Testis (tissue), 3 donors: ENCODE results near the gene TIMM10. TPM values are rescaled to one million over a fixed set of nuclear protein-coding genes. Genes with fewer than 3 reads are reported as not detected.
A peak's percentile ranks its signal among the peaks of the same experiment; 100 is the strongest.

Experiments used
- DNase-seq: peaks from one replicate; pipeline ENCODE4 v3.0.0-alpha.2; 2019
- H3K27ac ChIP-seq, 2 donors: fragments of 200-600 bp; sonication (generic); one replicate each; pipeline ENCODE4 v1.5.1; 2019
- H3K27me3 ChIP-seq: fragments of 200-600 bp; sonication (generic); one replicate; pipeline ENCODE4 v1.5.1; 2019
- H3K36me3 ChIP-seq: fragments of 200-600 bp; sonication (generic); one replicate; pipeline ENCODE4 v1.5.1; 2017; ENCODE audit warnings: low read depth; ENCODE audit errors: missing control alignments
- H3K4me1 ChIP-seq: fragments of 200-600 bp; sonication (generic); one replicate; pipeline ENCODE4 v1.5.1; 2019
- H3K4me3 ChIP-seq, 2 donors: fragments of 200-600 bp; sonication (generic); one replicate each; pipeline ENCODE4 v1.5.1; 2017 to 2019
- H3K9me3 ChIP-seq: fragments of 200-600 bp; sonication (generic); one replicate; pipeline ENCODE4 v1.5.1; 2017
- POLR2A ChIP-seq: fragments of 450-650 bp; IDR thresholded peaks from one replicate; pipeline ENCODE4 v1.6.1; 2017; ENCODE audit warnings: antibody characterized with exemption, mild to moderate bottlenecking, moderate library complexity
- WGBS, 2 donors: methylation state at CpG; one replicate each; pipeline ENCODE4 v1.1.5; 2018; 5-methylcytosine and 5-hydroxymethylcytosine counted together
- intact Hi-C: fragments of 100-400 bp; cut with DNase I; formaldehyde crosslinking; loops from one replicate; pipeline ENCODE4 v1.15.1; 2023; ENCODE audit warnings: low total_unique reads
- polyA plus RNA-seq: library from polyadenylated mRNA; stranded (reverse); fragments of 350-450 nt; fragmentation: Illumina TruSeq; extraction: RNeasy Lipid Tissue Mini Kit (QIAGEN cat#74804); gene quantifications from one replicate; pipeline ENCODE4 v1.2.3, GENCODE V29; 2014; ENCODE audit warnings: low read depth, low replicate concordance; ENCODE audit not compliant: insufficient read depth
- small RNA-seq, 2 donors: library from RNA; depleted of rRNA; stranded (forward); fragments of <200 nt; gene quantifications; one replicate each; pipeline ENCODE3, GENCODE V24; 2016
- total RNA-seq, 2 donors: library from RNA; depleted of rRNA; stranded (reverse); fragments of >200 nt; gene quantifications; one replicate each; pipeline ENCODE4 v1.2.3, GENCODE V29; 2016
- TF ChIP-seq, protein P1 (sequence below), 3 experiments: fragments of 450-650 bp in 2 of 3; fragments of 200-600 bp in 1 of 3; sonication (generic) in 1 of 3; IDR thresholded peaks; one replicate each; pipeline ENCODE4 v1.5.1; 2016 to 2019; ENCODE audit warnings: antibody characterized with exemption in 3 of 3, mild to moderate bottlenecking in 2 of 3, moderate library complexity in 1 of 3

The TIMM10 gene
- total and polyA plus RNA-seq, 3 donors from 2014 or later, result 27.7 to 56.9 (median 49.1) TPM

DNA sequence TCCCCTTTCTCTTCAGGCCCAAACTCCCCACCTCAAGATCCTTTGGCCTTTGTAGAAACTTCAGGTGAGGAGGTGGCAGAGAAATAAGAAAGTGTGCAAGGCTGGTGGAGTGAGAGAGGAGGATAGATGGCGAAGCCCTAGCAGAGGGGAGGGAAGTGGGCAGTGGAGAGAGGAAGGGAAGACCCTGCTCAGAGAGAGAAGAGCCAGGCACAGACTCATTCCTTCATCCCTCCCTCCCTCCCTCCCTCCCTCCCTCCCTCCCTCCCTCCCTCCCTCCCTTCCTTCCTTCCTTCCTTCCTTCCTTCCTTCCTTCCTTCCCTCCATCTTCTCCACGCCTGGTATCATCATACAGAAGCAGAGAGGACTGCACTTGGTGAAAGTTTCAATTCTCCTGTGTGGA, 49.2 kb downstream of the TIMM10 start:
- intact Hi-C loops, result no loop called here
- H3K36me3 ChIP-seq, result no peaks in the 10 kb centered on the region
- peaks cover 16% of the 10 kb centered on the region for H3K4me1 ChIP-seq
- H3K27me3 ChIP-seq, result no peaks in the 10 kb centered on the region
- H3K27ac ChIP-seq, result no peak overlapping the region
- DNase-seq, result no peak
- 63 to 71% methylated on average over 2 of the region's 2 CpGs for WGBS, 2 donors
- no peak for TF ChIP-seq POLR2A
- TF ChIP-seq, protein P1, sequence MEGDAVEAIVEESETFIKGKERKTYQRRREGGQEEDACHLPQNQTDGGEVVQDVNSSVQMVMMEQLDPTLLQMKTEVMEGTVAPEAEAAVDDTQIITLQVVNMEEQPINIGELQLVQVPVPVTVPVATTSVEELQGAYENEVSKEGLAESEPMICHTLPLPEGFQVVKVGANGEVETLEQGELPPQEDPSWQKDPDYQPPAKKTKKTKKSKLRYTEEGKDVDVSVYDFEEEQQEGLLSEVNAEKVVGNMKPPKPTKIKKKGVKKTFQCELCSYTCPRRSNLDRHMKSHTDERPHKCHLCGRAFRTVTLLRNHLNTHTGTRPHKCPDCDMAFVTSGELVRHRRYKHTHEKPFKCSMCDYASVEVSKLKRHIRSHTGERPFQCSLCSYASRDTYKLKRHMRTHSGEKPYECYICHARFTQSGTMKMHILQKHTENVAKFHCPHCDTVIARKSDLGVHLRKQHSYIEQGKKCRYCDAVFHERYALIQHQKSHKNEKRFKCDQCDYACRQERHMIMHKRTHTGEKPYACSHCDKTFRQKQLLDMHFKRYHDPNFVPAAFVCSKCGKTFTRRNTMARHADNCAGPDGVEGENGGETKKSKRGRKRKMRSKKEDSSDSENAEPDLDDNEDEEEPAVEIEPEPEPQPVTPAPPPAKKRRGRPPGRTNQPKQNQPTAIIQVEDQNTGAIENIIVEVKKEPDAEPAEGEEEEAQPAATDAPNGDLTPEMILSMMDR (IDR thresholded peaks at IDR 0.05), result no peak
- no peak overlapping the region for H3K4me3 ChIP-seq
- H3K9me3 ChIP-seq, result no peaks in the 10 kb centered on the region

DNA sequence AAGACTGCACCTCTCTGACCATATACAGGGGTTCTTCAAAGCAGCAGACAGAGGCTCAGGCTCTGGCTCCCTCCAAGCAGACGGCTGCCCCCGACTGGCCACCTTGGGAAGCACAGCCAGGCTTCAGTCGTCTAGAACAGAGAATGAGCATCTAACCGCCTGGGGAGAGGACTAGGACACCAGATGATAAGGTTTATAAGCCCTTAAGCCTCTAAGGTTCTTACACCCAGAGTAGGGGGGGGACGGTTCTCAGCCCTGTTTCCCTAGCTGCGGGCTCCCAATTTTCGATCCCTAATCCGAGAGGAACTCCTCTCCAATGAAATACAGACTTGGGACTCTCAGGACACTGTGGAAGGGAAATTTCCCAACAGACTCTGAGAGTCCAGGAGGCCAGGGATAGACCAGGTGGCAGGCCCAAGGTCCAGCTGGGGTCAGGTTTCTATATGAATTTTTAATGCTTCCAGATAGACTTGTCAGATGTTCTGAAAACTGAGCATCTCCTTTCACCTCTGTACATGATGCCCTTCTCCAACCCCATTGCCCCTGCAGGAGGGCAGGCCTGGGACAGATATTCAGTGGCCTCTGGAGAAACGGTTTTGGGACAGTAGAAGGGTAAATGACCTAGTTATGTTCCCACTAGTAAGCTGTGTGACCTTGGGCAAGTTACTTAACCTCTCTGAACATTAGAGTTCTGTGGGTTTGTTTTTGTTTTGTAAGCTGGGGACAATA, 50.0 kb downstream of the TIMM10 start:
- intact Hi-C loops, result no loop called here
- H3K27me3 ChIP-seq, result no peaks in the 10 kb centered on the region
- WGBS, 2 donors, result 50 to 53% methylated on average over 7 to 9 of the region's 9 CpGs

DNA sequence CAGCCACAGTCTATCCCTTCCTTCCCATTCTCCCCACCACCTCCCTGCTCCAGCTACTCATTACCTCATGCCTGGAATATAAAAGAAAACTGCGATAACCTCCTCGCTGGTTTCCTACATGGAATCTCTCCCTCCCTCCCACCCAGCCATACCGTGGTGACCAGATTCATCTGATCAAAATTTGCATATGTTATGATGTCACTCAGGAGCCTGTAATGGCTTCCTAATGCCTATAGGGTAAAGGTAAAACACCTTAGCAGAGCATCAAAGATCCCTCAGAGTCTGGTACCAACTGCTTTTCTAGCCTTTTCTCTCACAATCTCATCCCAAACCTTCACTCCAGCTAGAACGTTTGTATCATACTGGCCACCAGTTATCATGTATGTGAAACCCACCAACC, 50.6 kb downstream of the TIMM10 start:
- WGBS, 2 donors, result 34 to 43% methylated on average over 4 of the region's 4 CpGs
- intact Hi-C loops, result no loop called here
- DNase-seq, result no peak
- Histone ChIP-seq H3K27me3 (no peaks in the 10 kb centered on the region), H3K36me3 (no peaks in the 10 kb centered on the region), H3K4me1 (peaks cover 22% of the 10 kb centered on the region), H3K9me3 (no peaks in the 10 kb centered on the region), H3K4me3 (no peak overlapping the region), H3K27ac (no peak overlapping the region)
- TF ChIP-seq, protein P1 (IDR thresholded peaks at IDR 0.05), result no peak
- TF ChIP-seq POLR2A, result no peak

More for the DNA sequence above, 50.0 kb downstream of the TIMM10 start:
- Histone ChIP-seq H3K4me3 (no peak overlapping the region), H3K36me3 (no peaks in the 10 kb centered on the region), H3K9me3 (no peaks in the 10 kb centered on the region), H3K4me1 (peaks cover 22% of the 10 kb centered on the region), H3K27ac (no peak overlapping the region)
- DNase-seq, result peak; percentile 55
- TF ChIP-seq POLR2A, result no peak
- TF ChIP-seq, protein P1 (IDR thresholded peaks at IDR 0.05), result peak in 2 of 3 experiments; percentile 19 to 27

DNA sequence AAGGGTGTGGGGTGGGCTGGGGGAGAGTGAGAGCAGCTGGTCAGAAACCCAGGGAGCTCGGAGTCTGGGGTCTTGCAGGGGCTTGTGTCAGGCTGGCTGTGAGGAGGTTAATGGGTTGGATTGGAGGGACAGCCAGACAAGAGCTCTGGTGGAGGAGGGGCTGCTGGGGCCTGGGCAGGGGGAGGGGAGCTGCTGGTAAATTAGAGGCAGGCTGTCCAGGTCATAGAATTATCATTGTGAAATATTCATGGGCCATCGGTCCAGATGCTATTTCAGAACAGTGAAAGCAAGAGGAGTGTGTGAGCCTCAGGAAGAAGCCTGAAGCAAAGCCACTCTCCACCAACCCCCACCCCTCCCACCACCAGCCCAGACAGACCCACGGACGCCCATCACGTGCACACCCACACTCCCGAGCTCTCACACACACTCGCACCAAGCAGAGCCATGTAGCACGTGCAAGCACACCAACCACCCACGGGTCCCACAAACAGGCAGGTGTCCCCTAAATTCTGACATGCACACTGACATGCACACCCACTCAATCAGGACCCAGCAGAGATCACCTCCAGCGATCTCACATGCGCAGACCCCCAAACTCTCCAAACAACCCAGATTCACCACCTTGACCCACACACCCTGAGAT, 51.4 kb downstream of the TIMM10 start:
- Histone ChIP-seq H3K27ac (no peak overlapping the region), H3K4me1 (peaks cover 22% of the 10 kb centered on the region), H3K36me3 (no peaks in the 10 kb centered on the region), H3K4me3 (no peak overlapping the region), H3K27me3 (no peaks in the 10 kb centered on the region), H3K9me3 (no peaks in the 10 kb centered on the region)
- WGBS, 2 donors, result 47 to 56% methylated on average over 7 to 11 of the region's 11 CpGs
- intact Hi-C loops, result no loop called here
- TF ChIP-seq, protein P1 (IDR thresholded peaks at IDR 0.05), result no peak
- no peak for TF ChIP-seq POLR2A
- no peak for DNase-seq

Small RNA genes within 50 kb of the gene (small RNA-seq; reads per million reads assigned to genes)
- 0 to 0.27 reads per million in 2 donors for gene RN7SL605P

Other genes with a start within 250 kb of the TIMM10 start
- gene TNKS1BP1, start 205.8 kb downstream of the TIMM10 start, total RNA-seq, result 10 to 100 TPM; 85.2 to 99.4 TPM
- gene TNKS1BP1, start 205.8 kb downstream of the TIMM10 start, polyA plus RNA-seq, result 62.3 TPM
- 100 to 1,000 TPM in 1 of 2 donors, 10 to 100 TPM in 1; 89.1 to 111 TPM for gene SSRP1, start 194.9 kb downstream of the TIMM10 start, total RNA-seq
- 104 TPM for gene SSRP1, start 194.9 kb downstream of the TIMM10 start, polyA plus RNA-seq
- 1 to 10 TPM; 2.5 to 3.3 TPM for gene P2RX3, start 192.4 kb downstream of the TIMM10 start, total RNA-seq
- 8.5 TPM for gene P2RX3, start 192.4 kb downstream of the TIMM10 start, polyA plus RNA-seq
- gene PRG3, start 149.6 kb downstream of the TIMM10 start, total RNA-seq, result not detected
- not detected for gene PRG3, start 149.6 kb downstream of the TIMM10 start, polyA plus RNA-seq
- gene PRG2, start 140.1 kb downstream of the TIMM10 start, total RNA-seq, result not detected
- gene PRG2, start 140.1 kb downstream of the TIMM10 start, polyA plus RNA-seq, result not detected
- 10 to 100 TPM; 13.8 to 20.8 TPM for gene SLC43A3, start 103.6 kb downstream of the TIMM10 start, total RNA-seq
- 13.9 TPM for gene SLC43A3, start 103.6 kb downstream of the TIMM10 start, polyA plus RNA-seq
- gene RTN4RL2, start 70.2 kb downstream of the TIMM10 start, total RNA-seq, result 1 to 10 TPM; 2.3 to 2.5 TPM
- gene RTN4RL2, start 70.2 kb downstream of the TIMM10 start, polyA plus RNA-seq, result 3.2 TPM
- gene SLC43A1, start 15.1 kb downstream of the TIMM10 start, total RNA-seq, result 10 to 100 TPM; 12.2 to 12.3 TPM
- 6.5 TPM for gene SLC43A1, start 15.1 kb downstream of the TIMM10 start, polyA plus RNA-seq
- under 1 TPM; 0.37 to 0.47 TPM for gene SMTNL1, start 6.8 kb upstream of the TIMM10 start, total RNA-seq
- 2.0 TPM for gene SMTNL1, start 6.8 kb upstream of the TIMM10 start, polyA plus RNA-seq
- gene UBE2L6, start 36.9 kb upstream of the TIMM10 start, total RNA-seq, result 10 to 100 TPM; 13.3 to 19.8 TPM
- 43.6 TPM for gene UBE2L6, start 36.9 kb upstream of the TIMM10 start, polyA plus RNA-seq
- gene SERPING1, start 66.9 kb upstream of the TIMM10 start, total RNA-seq, result 100 to 1,000 TPM in 1 of 2 donors, 10 to 100 TPM in 1; 53.6 to 113 TPM
- gene SERPING1, start 66.9 kb upstream of the TIMM10 start, polyA plus RNA-seq, result 273 TPM
- 1 to 10 TPM; 1.4 to 3.4 TPM for gene YPEL4, start 119.2 kb upstream of the TIMM10 start, total RNA-seq
- 4.2 TPM for gene YPEL4, start 119.2 kb upstream of the TIMM10 start, polyA plus RNA-seq
- 10 to 100 TPM; 15.5 to 19.8 TPM for gene CLP1, start 127.0 kb upstream of the TIMM10 start, total RNA-seq
- gene CLP1, start 127.0 kb upstream of the TIMM10 start, polyA plus RNA-seq, result 14.4 TPM
- 10 to 100 TPM; 75.4 to 79.8 TPM for gene ZDHHC5, start 137.4 kb upstream of the TIMM10 start, total RNA-seq
- 124 TPM for gene ZDHHC5, start 137.4 kb upstream of the TIMM10 start, polyA plus RNA-seq
- 10 to 100 TPM; 49.9 to 52.3 TPM for gene MED19, start 181.5 kb upstream of the TIMM10 start, total RNA-seq
- gene MED19, start 181.5 kb upstream of the TIMM10 start, polyA plus RNA-seq, result 48.3 TPM
- gene TMX2, start 181.8 kb upstream of the TIMM10 start, total RNA-seq, result 10 to 100 TPM; 73.3 to 85.9 TPM
- gene TMX2, start 181.8 kb upstream of the TIMM10 start, polyA plus RNA-seq, result 88.6 TPM
- 100 to 1,000 TPM; 157 to 222 TPM for gene SELENOH, start 210.7 kb upstream of the TIMM10 start, total RNA-seq
- gene SELENOH, start 210.7 kb upstream of the TIMM10 start, polyA plus RNA-seq, result 71.3 TPM
- 1 to 10 TPM; 3.1 to 7.2 TPM for gene BTBD18, start 221.1 kb upstream of the TIMM10 start, total RNA-seq
- gene BTBD18, start 221.1 kb upstream of the TIMM10 start, polyA plus RNA-seq, result 2.8 TPM
- 100 to 1,000 TPM; 178 to 227 TPM for gene CTNND1, start 231.0 kb upstream of the TIMM10 start, total RNA-seq
- 134 TPM for gene CTNND1, start 231.0 kb upstream of the TIMM10 start, polyA plus RNA-seq